Uterus (tissue), 2 donors: ENCODE measurements around the gene ARFGEF3.

Source experiments
- POLR2A ChIP-seq, 2 donors: fragments of 450-650 bp; IDR thresholded peaks; one replicate each; pipeline ENCODE4 v1.6.1; 2016; ENCODE audit warnings: antibody characterized with exemption in 2 of 2, mild to moderate bottlenecking in 1 of 2, moderate library complexity in 1 of 2
- TF ChIP-seq, protein P1 (sequence below), 4 experiments: fragments of 200-600 bp in 2 of 4; fragments of 450-650 bp in 2 of 4; sonication (generic) in 2 of 4; IDR thresholded peaks; one replicate each; pipeline ENCODE4 v1.5.1; 2016 to 2019; ENCODE audit warnings: antibody characterized with exemption in 4 of 4, mild to moderate bottlenecking in 2 of 4, moderate library complexity in 1 of 4

DNA sequence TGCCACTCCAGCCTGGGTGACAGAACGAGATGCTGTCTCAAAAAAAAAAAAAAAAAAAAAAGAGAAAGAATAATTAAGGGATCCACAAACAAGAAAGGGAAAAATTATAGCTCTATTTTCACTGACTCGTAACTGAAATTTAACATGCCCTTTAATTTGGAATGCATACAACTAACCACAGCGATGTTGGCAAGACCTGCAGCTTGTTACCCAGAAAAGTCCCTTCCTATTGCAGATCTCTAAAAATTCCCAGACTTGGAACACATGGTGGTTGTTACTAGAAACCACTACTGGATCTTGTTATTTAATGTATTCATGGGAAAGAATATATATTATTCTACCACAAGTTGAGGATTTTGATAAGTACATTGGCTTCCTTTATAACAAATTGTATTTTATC is 188.2 kb downstream of the ARFGEF3 start:
- TF ChIP-seq, protein P1, sequence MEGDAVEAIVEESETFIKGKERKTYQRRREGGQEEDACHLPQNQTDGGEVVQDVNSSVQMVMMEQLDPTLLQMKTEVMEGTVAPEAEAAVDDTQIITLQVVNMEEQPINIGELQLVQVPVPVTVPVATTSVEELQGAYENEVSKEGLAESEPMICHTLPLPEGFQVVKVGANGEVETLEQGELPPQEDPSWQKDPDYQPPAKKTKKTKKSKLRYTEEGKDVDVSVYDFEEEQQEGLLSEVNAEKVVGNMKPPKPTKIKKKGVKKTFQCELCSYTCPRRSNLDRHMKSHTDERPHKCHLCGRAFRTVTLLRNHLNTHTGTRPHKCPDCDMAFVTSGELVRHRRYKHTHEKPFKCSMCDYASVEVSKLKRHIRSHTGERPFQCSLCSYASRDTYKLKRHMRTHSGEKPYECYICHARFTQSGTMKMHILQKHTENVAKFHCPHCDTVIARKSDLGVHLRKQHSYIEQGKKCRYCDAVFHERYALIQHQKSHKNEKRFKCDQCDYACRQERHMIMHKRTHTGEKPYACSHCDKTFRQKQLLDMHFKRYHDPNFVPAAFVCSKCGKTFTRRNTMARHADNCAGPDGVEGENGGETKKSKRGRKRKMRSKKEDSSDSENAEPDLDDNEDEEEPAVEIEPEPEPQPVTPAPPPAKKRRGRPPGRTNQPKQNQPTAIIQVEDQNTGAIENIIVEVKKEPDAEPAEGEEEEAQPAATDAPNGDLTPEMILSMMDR (IDR thresholded peaks at IDR 0.05) = no peak
- TF ChIP-seq POLR2A (IDR thresholded peaks at IDR 0.05) = no peak
